GM12873 (cell line): ENCODE results near the gene ASAP3.

ENCODE experiments used
- CTCF ChIP-seq: IDR thresholded peaks from 2 replicates; pipeline ENCODE4 v1.5.1; 2012; ENCODE audit warnings: low read depth, mild to moderate bottlenecking, moderate library complexity, low read length, control low read depth; ENCODE audit not compliant: insufficient read depth; ENCODE audit errors: missing control alignments

Gene ASAP3

DNA sequence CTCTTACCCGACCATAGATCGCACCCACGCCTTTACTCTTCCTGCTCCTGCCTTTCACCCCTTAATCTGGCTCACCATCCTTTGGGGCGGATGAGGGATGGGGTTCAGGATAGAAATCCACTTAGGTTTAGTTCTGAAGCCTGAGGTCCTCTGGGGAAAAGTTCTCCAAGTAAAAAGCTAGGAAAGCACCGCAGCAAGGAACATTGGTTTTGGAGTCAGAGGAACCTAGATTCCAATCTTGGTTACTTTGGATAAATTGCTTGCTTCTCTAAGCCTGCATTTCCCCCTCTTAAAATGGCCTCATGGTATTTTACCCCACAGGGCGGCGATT is 988 bp upstream of the ASAP3 start:
- TF ChIP-seq CTCF: no peak

DNA sequence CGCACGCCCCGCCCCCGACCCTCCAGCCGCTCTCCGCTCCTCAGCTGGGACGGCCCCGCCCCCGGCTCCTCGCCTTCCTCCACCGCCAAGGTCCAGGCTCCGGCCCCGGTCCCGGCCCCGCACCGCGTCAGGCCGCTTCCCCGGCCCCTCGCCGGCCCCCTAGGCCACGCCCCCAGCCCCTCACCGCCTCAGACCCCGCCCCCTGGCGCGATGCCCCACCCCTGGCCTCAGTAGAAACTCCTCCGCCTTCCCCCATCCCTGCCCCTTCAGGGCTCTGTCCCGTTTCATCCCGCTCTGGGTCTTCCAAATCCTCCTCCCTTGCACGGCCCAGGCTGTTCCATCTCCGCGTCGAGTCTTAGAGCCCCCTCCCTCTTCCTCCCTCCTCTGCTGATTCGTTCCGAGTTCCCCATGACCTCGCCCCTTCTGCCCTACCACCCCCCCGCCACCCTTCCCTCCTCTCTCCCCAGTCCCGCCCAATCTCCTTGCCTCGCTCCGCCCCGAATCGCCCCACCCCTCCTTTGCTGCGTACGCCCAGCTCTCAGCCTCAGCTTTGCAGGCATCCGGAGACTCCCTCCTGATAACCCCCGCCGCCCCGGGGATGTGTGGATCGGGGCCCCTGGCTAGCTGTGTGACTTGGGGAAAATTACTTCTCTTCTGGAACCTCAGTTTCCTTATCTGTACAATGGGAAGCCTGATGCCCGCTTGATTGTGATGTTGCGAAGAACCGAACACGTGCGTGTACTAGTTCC is 448 bp upstream of the ASAP3 start:
- no peak for TF ChIP-seq CTCF

DNA sequence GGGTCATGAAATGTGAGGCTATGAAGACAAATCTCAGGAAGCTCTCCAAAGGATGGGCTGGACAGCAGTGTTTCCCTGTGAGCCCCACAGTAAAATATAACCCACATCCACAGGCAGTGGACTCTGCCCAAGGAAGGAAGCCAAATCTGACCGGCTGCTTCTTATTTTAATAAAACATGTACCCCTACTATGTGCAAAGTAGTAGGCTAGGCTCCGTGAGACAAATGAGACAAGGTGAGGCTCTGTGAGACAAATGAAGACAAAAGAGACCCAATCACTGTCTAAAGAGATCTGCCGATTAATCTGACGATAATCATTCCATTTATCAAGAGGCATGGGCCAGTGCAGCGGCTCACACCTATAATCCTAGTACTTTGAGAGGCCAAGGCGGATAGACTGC is 2.1 kb downstream of the ASAP3 start:
- no peak for TF ChIP-seq CTCF

- TF ChIP-seq CTCF: no peak
Measured at GRCh38 chr1:23481026-23481597, 2.9 kb downstream of the ASAP3 start.

- TF ChIP-seq CTCF: no peak
Measured at GRCh38 chr1:23480187-23481025, 3.6 kb downstream of the ASAP3 start.

DNA sequence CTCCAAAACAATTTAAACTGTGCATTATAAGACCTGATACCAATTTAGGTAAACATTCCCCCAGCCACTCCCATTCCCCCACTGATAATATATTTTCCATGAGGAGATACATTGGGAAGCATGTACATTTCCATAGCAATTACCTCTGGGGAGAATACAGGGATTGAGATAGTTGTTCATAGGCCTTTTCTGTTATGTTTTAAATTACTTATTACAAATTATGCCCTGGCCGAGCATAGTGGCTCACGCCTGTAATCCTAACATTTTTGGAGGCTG is 4.4 kb downstream of the ASAP3 start:
- no peak for TF ChIP-seq CTCF

DNA sequence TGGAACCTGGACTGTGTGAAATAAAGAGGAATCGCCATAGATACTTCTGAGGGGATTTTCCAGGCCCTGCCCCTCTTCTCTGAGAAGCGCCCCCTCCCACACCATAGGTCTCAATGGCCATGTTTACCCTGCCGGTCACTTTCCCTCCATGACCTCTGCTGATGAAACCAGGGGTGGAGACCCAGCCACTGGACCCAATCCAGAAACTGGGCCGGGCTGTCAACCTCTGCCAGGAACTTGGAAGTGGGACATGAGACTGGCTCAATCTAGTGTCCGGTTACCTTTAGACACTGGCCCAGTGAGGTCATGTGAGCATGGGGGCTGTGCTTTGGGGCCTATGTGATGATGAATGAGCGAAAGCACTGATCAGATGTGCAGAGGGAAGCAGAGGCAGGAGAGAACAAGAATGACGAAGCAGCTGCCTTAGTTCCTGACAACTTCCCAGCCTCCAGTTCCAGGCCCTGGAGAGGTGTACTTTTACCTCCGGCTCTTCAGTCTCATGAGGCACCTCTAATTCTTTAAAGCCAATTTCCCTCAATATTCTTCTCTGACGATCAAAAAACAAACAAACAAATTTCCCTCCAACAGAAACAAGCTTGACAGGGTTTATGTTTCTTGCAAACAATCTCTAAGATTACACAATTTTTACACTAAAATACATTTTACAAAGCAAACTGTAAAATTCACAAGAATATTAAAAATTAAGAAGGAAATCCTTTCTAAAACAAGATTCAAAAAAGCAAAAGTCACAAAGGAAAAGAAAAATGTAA is 4.9 kb downstream of the ASAP3 start:
- TF ChIP-seq CTCF: no peak
